ENCODE measurements around the gene KIAA0586. TPM values are rescaled to one million over a fixed set of nuclear protein-coding genes. Genes with fewer than 3 reads are reported as not detected.
"Not testable (repeated sequence)": the region's sequence is repeated elsewhere in the genome, so short reads cannot be mapped to it uniquely, and the experiment has no call there.

The KIAA0586 gene
- total and polyA plus RNA-seq, 10 of the 15 experiments (the other 5 are each of a cell fraction or from before 2014, with no cell fraction given) = 7.1 to 27.6 (median 19.1) TPM

DNA sequence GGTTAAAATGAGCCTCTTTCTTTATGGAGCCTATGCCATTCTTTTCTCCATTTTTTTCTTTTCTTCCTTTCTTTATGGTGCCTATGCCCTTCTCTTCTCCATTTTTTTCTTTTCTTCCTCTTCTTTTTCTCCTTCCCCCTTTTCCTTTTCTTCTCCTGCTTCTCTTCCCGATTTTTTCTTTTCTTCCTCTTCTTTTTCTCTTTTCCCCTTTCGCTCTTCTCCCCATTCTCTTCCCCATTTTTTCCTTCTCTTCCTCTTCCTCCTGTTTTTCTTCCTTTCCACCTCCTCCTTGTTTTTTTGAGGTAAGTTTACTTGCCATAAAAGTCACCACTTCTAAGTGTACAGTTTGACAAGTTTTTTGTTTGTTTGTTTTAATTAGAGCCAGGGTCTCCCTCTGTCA lies 50.1 kb downstream of the KIAA0586 start (continued):
- TF ChIP-seq, protein P1, sequence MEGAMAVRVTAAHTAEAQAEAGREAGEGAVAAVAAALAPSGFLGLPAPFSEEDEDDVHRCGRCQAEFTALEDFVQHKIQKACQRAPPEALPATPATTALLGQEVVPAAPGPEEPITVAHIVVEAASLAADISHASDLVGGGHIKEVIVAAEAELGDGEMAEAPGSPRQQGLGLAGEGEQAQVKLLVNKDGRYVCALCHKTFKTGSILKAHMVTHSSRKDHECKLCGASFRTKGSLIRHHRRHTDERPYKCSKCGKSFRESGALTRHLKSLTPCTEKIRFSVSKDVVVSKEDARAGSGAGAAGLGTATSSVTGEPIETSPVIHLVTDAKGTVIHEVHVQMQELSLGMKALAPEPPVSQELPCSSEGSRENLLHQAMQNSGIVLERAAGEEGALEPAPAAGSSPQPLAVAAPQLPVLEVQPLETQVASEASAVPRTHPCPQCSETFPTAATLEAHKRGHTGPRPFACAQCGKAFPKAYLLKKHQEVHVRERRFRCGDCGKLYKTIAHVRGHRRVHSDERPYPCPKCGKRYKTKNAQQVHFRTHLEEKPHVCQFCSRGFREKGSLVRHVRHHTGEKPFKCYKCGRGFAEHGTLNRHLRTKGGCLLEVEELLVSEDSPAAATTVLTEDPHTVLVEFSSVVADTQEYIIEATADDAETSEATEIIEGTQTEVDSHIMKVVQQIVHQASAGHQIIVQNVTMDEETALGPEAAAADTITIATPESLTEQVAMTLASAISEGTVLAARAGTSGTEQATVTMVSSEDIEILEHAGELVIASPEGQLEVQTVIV (IDR thresholded peaks at IDR 0.05; ENCODE audit: borderline replicate concordance, partially characterized antibody) = no peak
- TF ChIP-seq KAT2A (conservative IDR thresholded peaks at IDR 0.05; ENCODE audit: control insufficient read depth, low read depth, low read length) (no peak), CBX5 (IDR thresholded peaks at IDR 0.05; ENCODE audit: low read depth) (no peak)

DNA sequence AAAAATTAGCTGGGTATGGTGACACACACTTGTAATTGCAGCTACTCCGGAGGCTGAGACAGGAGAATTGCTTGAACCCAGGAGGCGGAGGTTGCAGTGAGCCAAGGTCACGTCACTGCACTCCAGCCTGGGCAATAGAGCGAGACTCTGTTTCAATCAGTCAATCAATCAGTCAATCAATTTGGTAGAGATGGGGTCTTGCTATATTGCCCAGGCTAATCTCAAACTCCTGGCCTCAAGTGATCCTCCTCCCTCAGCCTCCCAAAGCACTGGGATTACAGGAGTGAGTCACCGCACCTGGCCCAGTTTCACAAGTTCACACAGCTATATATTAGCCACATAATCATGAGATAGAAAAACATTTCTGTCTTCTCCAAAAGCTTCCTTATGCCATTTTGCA lies 50.8 kb downstream of the KIAA0586 start:
- not testable (repeated sequence) for DNase-seq (ENCODE audit: low read depth, low spot score)
- 96% methylated on average over 5 of the region's 5 CpGs for WGBS (ENCODE audit: insufficient coverage, insufficient replicate concordance, low lambda C conversion rate, missing lambda C conversion rate)

More for the DNA sequence above, 50.8 kb downstream of the KIAA0586 start:
- H3K27ac ChIP-seq (ENCODE audit: control insufficient read depth, insufficient read depth); H2AFZ ChIP-seq (ENCODE audit: control insufficient read depth, low read depth, low read length); intact Hi-C loops (cut with micrococcal nuclease; ENCODE audit: unreplicated experiment); ATAC-seq; H3K9me3 ChIP-seq (replicated peaks; ENCODE audit: control insufficient read depth, insufficient read depth, low read length); BruUV-seq (replicated peaks); FAIRE-seq; in situ Hi-C loops (cut with MboI); CTCF ChIA-PET; H3K36me3 ChIP-seq (ENCODE audit: control insufficient read depth in 2 of 2, insufficient read depth in 2 of 2, low read length in 1 of 2); H3K27me3 ChIP-seq (replicated peaks in 1 of 2; ENCODE audit: control insufficient read depth in 2 of 2, insufficient read depth in 2 of 2, low read length in 1 of 2); H3K79me2 ChIP-seq (ENCODE audit: control insufficient read depth, insufficient read depth, low read length); H3K4me2 ChIP-seq (ENCODE audit: control insufficient read depth, insufficient read depth); H4K20me1 ChIP-seq (ENCODE audit: control insufficient read depth, insufficient read depth); H3K9ac ChIP-seq (ENCODE audit: control insufficient read depth, insufficient read depth, low read length); H3K4me1 ChIP-seq (ENCODE audit: control insufficient read depth, insufficient read depth, low read length); H3K4me3 ChIP-seq; RAD21 ChIA-PET (ENCODE audit: unreplicated experiment): not testable (repeated sequence)
- ChIA-PET SMC1A (ENCODE audit: uncharacterized antibody, unreplicated experiment) (interaction anchor here (1.2 kb wide), 1 partner anchor 22 kb away, joined by 3 read pairs; no protein-coding TSS in a partner anchor), POLR2A (interaction anchor here (0.5 kb wide), 1 partner anchor 41 kb away, joined by 3 read pairs; no protein-coding TSS in a partner anchor)

All from GM12878 (cell line).